ENCODE results near the gene TMEM165.

TMEM165 gene

GRCh38 chr4:55382488-55383003 is 13.2 kb upstream of the TMEM165 start:
- DNase-seq (ENCODE audit: insufficient read length, low spot score): no peak
- FAIRE-seq: no peak

GRCh38 chr4:55385201-55385649 is 10.5 kb upstream of the TMEM165 start:
- no peak for FAIRE-seq
- TF ChIP-seq POLR2AphosphoS5 (IDR thresholded peaks at IDR 0.05; ENCODE audit: low read depth, low read length) (no peak), PAX5 (IDR thresholded peaks at IDR 0.05; ENCODE audit: insufficient read depth, low read length, severe bottlenecking) (no peak), SPI1 (IDR thresholded peaks at IDR 0.05; ENCODE audit: low read depth, low read length) (no peak), POLR2A (IDR thresholded peaks at IDR 0.05; ENCODE audit: low read depth, low read length) (no peak), TAF1 (IDR thresholded peaks at IDR 0.05; ENCODE audit: low read depth, low read length) (no peak), POU2F2 (IDR thresholded peaks at IDR 0.05; ENCODE audit: low read depth, low read length) (no peak)
- DNase-seq (ENCODE audit: insufficient read length, low spot score): no peak

More at GRCh38 chr4:55382488-55383003, 13.2 kb upstream of the TMEM165 start:
- no peak for TF ChIP-seq POU2F2 (IDR thresholded peaks at IDR 0.05; ENCODE audit: low read depth, low read length)
- TF ChIP-seq PAX5 (IDR thresholded peaks at IDR 0.05; ENCODE audit: insufficient read depth, low read length, severe bottlenecking): no peak
- no peak for TF ChIP-seq TAF1 (IDR thresholded peaks at IDR 0.05; ENCODE audit: low read depth, low read length)
- TF ChIP-seq POLR2A (IDR thresholded peaks at IDR 0.05; ENCODE audit: low read depth, low read length): no peak
- TF ChIP-seq SPI1 (IDR thresholded peaks at IDR 0.05; ENCODE audit: low read depth, low read length): no peak
- no peak for TF ChIP-seq POLR2AphosphoS5 (IDR thresholded peaks at IDR 0.05; ENCODE audit: low read depth, low read length)

- no peak for TF ChIP-seq POLR2A (IDR thresholded peaks at IDR 0.05; ENCODE audit: low read depth, low read length)
- DNase-seq (ENCODE audit: insufficient read length, low spot score): no peak
- peak; percentile 69 for FAIRE-seq
These were observed 9.7 kb upstream of the TMEM165 start for GRCh38 chr4:55386073-55386472.

GRCh38 chr4:55386840-55387239 is 8.9 kb upstream of the TMEM165 start:
- FAIRE-seq (no peak), DNase-seq (ENCODE audit: insufficient read length, low spot score) (no peak)
- no peak for TF ChIP-seq POLR2AphosphoS5 (IDR thresholded peaks at IDR 0.05; ENCODE audit: low read depth, low read length)
- no peak for TF ChIP-seq PAX5 (IDR thresholded peaks at IDR 0.05; ENCODE audit: insufficient read depth, low read length, severe bottlenecking)
- TF ChIP-seq POLR2A (IDR thresholded peaks at IDR 0.05; ENCODE audit: low read depth, low read length): no peak
- no peak for TF ChIP-seq POU2F2 (IDR thresholded peaks at IDR 0.05; ENCODE audit: low read depth, low read length)

GRCh38 chr4:55393461-55394320 is 2.1 kb upstream of the TMEM165 start:
- DNase-seq (ENCODE audit: insufficient read length, low spot score): no peak
- FAIRE-seq: no peak
- TF ChIP-seq POLR2A (IDR thresholded peaks at IDR 0.05; ENCODE audit: low read depth, low read length): no peak
- TF ChIP-seq POLR2AphosphoS5 (IDR thresholded peaks at IDR 0.05; ENCODE audit: low read depth, low read length): no peak
- no peak for TF ChIP-seq TAF1 (IDR thresholded peaks at IDR 0.05; ENCODE audit: low read depth, low read length)
- no peak for TF ChIP-seq POU2F2 (IDR thresholded peaks at IDR 0.05; ENCODE audit: low read depth, low read length)
- no peak for TF ChIP-seq SPI1 (IDR thresholded peaks at IDR 0.05; ENCODE audit: low read depth, low read length)
- TF ChIP-seq PAX5 (IDR thresholded peaks at IDR 0.05; ENCODE audit: insufficient read depth, low read length, severe bottlenecking): no peak

- TF ChIP-seq PAX5 (IDR thresholded peaks at IDR 0.05; ENCODE audit: insufficient read depth, low read length, severe bottlenecking): no peak
- TF ChIP-seq SPI1 (IDR thresholded peaks at IDR 0.05; ENCODE audit: low read depth, low read length): no peak
- no peak for TF ChIP-seq POU2F2 (IDR thresholded peaks at IDR 0.05; ENCODE audit: low read depth, low read length)
- no peak for TF ChIP-seq POLR2A (IDR thresholded peaks at IDR 0.05; ENCODE audit: low read depth, low read length)
- TF ChIP-seq TAF1 (IDR thresholded peaks at IDR 0.05; ENCODE audit: low read depth, low read length): no peak
- no peak for TF ChIP-seq POLR2AphosphoS5 (IDR thresholded peaks at IDR 0.05; ENCODE audit: low read depth, low read length)
- FAIRE-seq: no peak
- no peak for DNase-seq (ENCODE audit: insufficient read length, low spot score)
These were observed 584 bp upstream of the TMEM165 start for GRCh38 chr4:55395218-55395528.

- peak; percentile 55 for FAIRE-seq
- peak; percentile 30 for DNase-seq (ENCODE audit: insufficient read length, low spot score)
- TF ChIP-seq SPI1 (IDR thresholded peaks at IDR 0.05; ENCODE audit: low read depth, low read length): no peak
- TF ChIP-seq POLR2A (IDR thresholded peaks at IDR 0.05; ENCODE audit: low read depth, low read length): peak; percentile 15; the same call in 1 of the 2 replicates
These were observed 760 bp downstream of the TMEM165 start for GRCh38 chr4:55396308-55397125.

GRCh38 chr4:55397126-55397436 is 1.3 kb downstream of the TMEM165 start:
- FAIRE-seq: no peak
- no peak for TF ChIP-seq PAX5 (IDR thresholded peaks at IDR 0.05; ENCODE audit: insufficient read depth, low read length, severe bottlenecking)
- TF ChIP-seq TAF1 (IDR thresholded peaks at IDR 0.05; ENCODE audit: low read depth, low read length): no peak
- no peak for TF ChIP-seq SPI1 (IDR thresholded peaks at IDR 0.05; ENCODE audit: low read depth, low read length)
- no peak; the same call in 1 of the 2 replicates for TF ChIP-seq POLR2A (IDR thresholded peaks at IDR 0.05; ENCODE audit: low read depth, low read length)
- no peak for TF ChIP-seq POU2F2 (IDR thresholded peaks at IDR 0.05; ENCODE audit: low read depth, low read length)
- TF ChIP-seq POLR2AphosphoS5 (IDR thresholded peaks at IDR 0.05; ENCODE audit: low read depth, low read length): no peak
- no peak for DNase-seq (ENCODE audit: insufficient read length, low spot score)

GRCh38 chr4:55397520-55398321 is 2.0 kb downstream of the TMEM165 start:
- FAIRE-seq (no peak), DNase-seq (ENCODE audit: insufficient read length, low spot score) (no peak)
- TF ChIP-seq POLR2A (IDR thresholded peaks at IDR 0.05; ENCODE audit: low read depth, low read length) (no peak), POU2F2 (IDR thresholded peaks at IDR 0.05; ENCODE audit: low read depth, low read length) (no peak), PAX5 (IDR thresholded peaks at IDR 0.05; ENCODE audit: insufficient read depth, low read length, severe bottlenecking) (no peak), TAF1 (IDR thresholded peaks at IDR 0.05; ENCODE audit: low read depth, low read length) (no peak), POLR2AphosphoS5 (IDR thresholded peaks at IDR 0.05; ENCODE audit: low read depth, low read length) (0 out of 2 replicates have a peak, but pooled peaks have one; percentile 11)
